OCI-LY1 (cell line): ENCODE measurements around the gene GMEB2.

ENCODE experiments used
- EZH2 ChIP-seq: fragments of 200-600 bp; sonication (generic), shearing (Covaris generic); IDR thresholded peaks from 2 replicates; pipeline ENCODE4 v1.8.0; 2017; ENCODE audit warnings: borderline replicate concordance, mixed run types, mild to moderate bottlenecking, antibody characterized with exemption, low read length, moderate library complexity, mixed read lengths
- TF ChIP-seq, protein P1 (sequence below): fragments of 200-600 bp; sonication (generic), shearing (Covaris generic); IDR thresholded peaks from 2 replicates; pipeline ENCODE4 v1.5.1; 2017; ENCODE audit warnings: mild to moderate bottlenecking, antibody characterized with exemption, low read length, moderate library complexity, mixed read lengths

DNA sequence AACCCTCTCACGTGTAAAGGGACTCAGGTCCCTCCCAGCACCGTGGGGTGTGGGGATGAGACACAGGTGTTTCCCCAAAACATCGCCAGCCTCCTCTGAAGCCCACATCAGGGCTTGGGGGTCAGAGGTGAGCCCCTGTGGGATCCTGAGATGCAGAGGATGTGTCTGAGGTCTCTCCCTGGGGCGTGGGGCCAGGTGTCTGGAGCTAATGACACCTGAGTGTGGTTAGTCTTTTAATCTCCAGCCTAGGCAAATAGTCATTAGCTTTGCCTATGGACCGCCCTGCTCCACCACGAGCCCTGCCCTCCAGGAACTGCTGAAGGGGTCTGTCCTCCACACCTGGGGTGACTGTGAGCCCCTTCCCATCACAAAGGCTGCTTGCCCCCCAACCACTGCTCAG lies 81.1 kb downstream of the GMEB2 start:
- TF ChIP-seq, protein P1, sequence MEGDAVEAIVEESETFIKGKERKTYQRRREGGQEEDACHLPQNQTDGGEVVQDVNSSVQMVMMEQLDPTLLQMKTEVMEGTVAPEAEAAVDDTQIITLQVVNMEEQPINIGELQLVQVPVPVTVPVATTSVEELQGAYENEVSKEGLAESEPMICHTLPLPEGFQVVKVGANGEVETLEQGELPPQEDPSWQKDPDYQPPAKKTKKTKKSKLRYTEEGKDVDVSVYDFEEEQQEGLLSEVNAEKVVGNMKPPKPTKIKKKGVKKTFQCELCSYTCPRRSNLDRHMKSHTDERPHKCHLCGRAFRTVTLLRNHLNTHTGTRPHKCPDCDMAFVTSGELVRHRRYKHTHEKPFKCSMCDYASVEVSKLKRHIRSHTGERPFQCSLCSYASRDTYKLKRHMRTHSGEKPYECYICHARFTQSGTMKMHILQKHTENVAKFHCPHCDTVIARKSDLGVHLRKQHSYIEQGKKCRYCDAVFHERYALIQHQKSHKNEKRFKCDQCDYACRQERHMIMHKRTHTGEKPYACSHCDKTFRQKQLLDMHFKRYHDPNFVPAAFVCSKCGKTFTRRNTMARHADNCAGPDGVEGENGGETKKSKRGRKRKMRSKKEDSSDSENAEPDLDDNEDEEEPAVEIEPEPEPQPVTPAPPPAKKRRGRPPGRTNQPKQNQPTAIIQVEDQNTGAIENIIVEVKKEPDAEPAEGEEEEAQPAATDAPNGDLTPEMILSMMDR = no peak
- no peak for TF ChIP-seq EZH2
